ENCODE data around the gene ANKFY1. TPM values are rescaled to one million over a fixed set of nuclear protein-coding genes. Genes with fewer than 3 reads are reported as not detected.

The ANKFY1 gene
- total and polyA plus RNA-seq, 2 experiments from 2014 or later: 20.1 to 24.2 TPM

- in situ Hi-C loops (cut with MboI): no loop called here
- TF ChIP-seq EZH2 (IDR thresholded peaks at IDR 0.05; ENCODE audit: insufficient read depth, poor library complexity, severe bottlenecking) (no peak), EZH2phosphoT487 (IDR thresholded peaks at IDR 0.05; ENCODE audit: insufficient read depth, low read depth) (no peak)
- Histone ChIP-seq H3F3A (ENCODE audit: insufficient read depth) (peaks cover 31% of the 10 kb centered on the region), H4K20me1 (ENCODE audit: insufficient read depth) (no peaks in the 10 kb centered on the region), H3K36me3 (ENCODE audit: low read depth) (peaks cover 16% of the 10 kb centered on the region; the same call in 1 of the 2 replicates), H3K4me2 (ENCODE audit: unreplicated experiment) (no peak overlapping the region), H3K9me3 (ENCODE audit: low read depth) (no peaks in the 10 kb centered on the region), H3K4me1 (ENCODE audit: insufficient read depth) (peaks cover 21% of the 10 kb centered on the region), H3K4me3 (no peak overlapping the region), H3K27ac (no peak overlapping the region), H2AFZ (no peak overlapping the region), H3K79me2 (ENCODE audit: insufficient read depth) (no peaks in the 10 kb centered on the region; the same call in 1 of the 2 replicates), H3K27me3 (replicated peaks; ENCODE audit: insufficient read depth) (no peaks in the 10 kb centered on the region), H3K9ac (no peak overlapping the region), H3K9me2 (ENCODE audit: insufficient read depth) (no peaks in the 10 kb centered on the region)
- peak; percentile 64 for DNase-seq
- WGBS, 2 experiments (ENCODE audit: low coverage in 1 of 2, low lambda C conversion rate in 2 of 2, missing lambda C conversion rate in 2 of 2): 92 to 94% methylated on average over 4 of the region's 4 CpGs
These were observed 62.6 kb downstream of the ANKFY1 start for GRCh38 chr17:4201226-4201625.

GRCh38 chr17:4199818-4200402 lies 63.9 kb downstream of the ANKFY1 start:
- no peaks in the 10 kb centered on the region for H4K20me1 ChIP-seq (ENCODE audit: insufficient read depth)
- peaks cover 11% of the 10 kb centered on the region; the same call in 1 of the 2 replicates for H3K36me3 ChIP-seq (ENCODE audit: low read depth)
- no peaks in the 10 kb centered on the region for H3K9me3 ChIP-seq (ENCODE audit: low read depth)
- WGBS, 2 experiments (ENCODE audit: low coverage in 1 of 2, low lambda C conversion rate in 2 of 2, missing lambda C conversion rate in 2 of 2): 50 to 56% methylated on average over 9 of the region's 9 CpGs
- TF ChIP-seq EZH2phosphoT487 (IDR thresholded peaks at IDR 0.05; ENCODE audit: insufficient read depth, low read depth): no peak
- no peak for TF ChIP-seq EZH2 (IDR thresholded peaks at IDR 0.05; ENCODE audit: insufficient read depth, poor library complexity, severe bottlenecking)
- peaks cover 18% of the 10 kb centered on the region for H3F3A ChIP-seq (ENCODE audit: insufficient read depth)
- H3K79me2 ChIP-seq (ENCODE audit: insufficient read depth): no peaks in the 10 kb centered on the region; the same call in 1 of the 2 replicates
- H3K4me2 ChIP-seq (ENCODE audit: unreplicated experiment): no peak overlapping the region
- no peaks in the 10 kb centered on the region for H3K27me3 ChIP-seq (replicated peaks; ENCODE audit: insufficient read depth)
- H3K27ac ChIP-seq: no peak overlapping the region
- no peak overlapping the region for H3K4me3 ChIP-seq
- H2AFZ ChIP-seq: no peak overlapping the region
- H3K9ac ChIP-seq: no peak overlapping the region
- H3K9me2 ChIP-seq (ENCODE audit: insufficient read depth): no peaks in the 10 kb centered on the region
- peak; percentile 72 for DNase-seq
- H3K4me1 ChIP-seq (ENCODE audit: insufficient read depth): peaks cover 18% of the 10 kb centered on the region
- in situ Hi-C loops (cut with MboI): no loop called here

GRCh38 chr17:4198995-4199394 lies 64.8 kb downstream of the ANKFY1 start:
- no peak for DNase-seq
- Histone ChIP-seq H3K79me2 (ENCODE audit: insufficient read depth) (no peaks in the 10 kb centered on the region; the same call in 1 of the 2 replicates), H3K9me3 (ENCODE audit: low read depth) (no peaks in the 10 kb centered on the region), H4K20me1 (ENCODE audit: insufficient read depth) (no peaks in the 10 kb centered on the region), H3K4me2 (ENCODE audit: unreplicated experiment) (no peak overlapping the region), H3K27ac (no peak overlapping the region), H3K9me2 (ENCODE audit: insufficient read depth) (no peaks in the 10 kb centered on the region), H3K4me3 (no peak overlapping the region), H3K36me3 (ENCODE audit: low read depth) (peaks cover 17% of the 10 kb centered on the region; the same call in 1 of the 2 replicates), H3F3A (ENCODE audit: insufficient read depth) (peaks cover 12% of the 10 kb centered on the region), H3K9ac (no peak overlapping the region), H3K4me1 (ENCODE audit: insufficient read depth) (peaks cover 12% of the 10 kb centered on the region), H3K27me3 (replicated peaks; ENCODE audit: insufficient read depth) (no peaks in the 10 kb centered on the region), H2AFZ (no peak overlapping the region)
- TF ChIP-seq EZH2 (IDR thresholded peaks at IDR 0.05; ENCODE audit: insufficient read depth, poor library complexity, severe bottlenecking) (no peak), EZH2phosphoT487 (IDR thresholded peaks at IDR 0.05; ENCODE audit: insufficient read depth, low read depth) (no peak)
- 81 to 88% methylated on average over 7 of the region's 7 CpGs for WGBS, 2 experiments (ENCODE audit: low coverage in 1 of 2, low lambda C conversion rate in 2 of 2, missing lambda C conversion rate in 2 of 2)
- in situ Hi-C loops (cut with MboI): no loop called here

- peak overlapping the region; percentile 44; the same call in 1 of the 2 replicates for H3K27ac ChIP-seq
- no peaks in the 10 kb centered on the region for H4K20me1 ChIP-seq (ENCODE audit: insufficient read depth)
- no peaks in the 10 kb centered on the region for H3K27me3 ChIP-seq (replicated peaks; ENCODE audit: insufficient read depth)
- TF ChIP-seq EZH2phosphoT487 (IDR thresholded peaks at IDR 0.05; ENCODE audit: insufficient read depth, low read depth) (no peak), EZH2 (IDR thresholded peaks at IDR 0.05; ENCODE audit: insufficient read depth, poor library complexity, severe bottlenecking) (no peak)
- no peaks in the 10 kb centered on the region for H3K79me2 ChIP-seq (ENCODE audit: insufficient read depth)
- peak; percentile 23 for DNase-seq
- in situ Hi-C loops (cut with MboI): no loop called here
- no peaks in the 10 kb centered on the region for H3K9me3 ChIP-seq (ENCODE audit: low read depth)
- H3K4me3 ChIP-seq: no peak overlapping the region
- H3K4me1 ChIP-seq (ENCODE audit: insufficient read depth): peaks cover 8% of the 10 kb centered on the region
- no peak overlapping the region for H3K9ac ChIP-seq
- H2AFZ ChIP-seq: no peak overlapping the region
- WGBS, 2 experiments (ENCODE audit: low coverage in 1 of 2, low lambda C conversion rate in 2 of 2, missing lambda C conversion rate in 2 of 2): 95 to 97% methylated on average over 10 of the region's 10 CpGs
- no peaks in the 10 kb centered on the region for H3F3A ChIP-seq (ENCODE audit: insufficient read depth)
- H3K36me3 ChIP-seq (ENCODE audit: low read depth): peaks cover 17% of the 10 kb centered on the region; the same call in 1 of the 2 replicates
- no peak overlapping the region for H3K4me2 ChIP-seq (ENCODE audit: unreplicated experiment)
- no peaks in the 10 kb centered on the region for H3K9me2 ChIP-seq (ENCODE audit: insufficient read depth)
These were observed 68.5 kb downstream of the ANKFY1 start for GRCh38 chr17:4195306-4195705.
